ENCODE results near the gene RPEL1.
A peak's percentile ranks its signal among the peaks of the same experiment; 100 is the strongest.

Gene RPEL1

GRCh38 chr10:103232131-103232673, 13.5 kb upstream of the RPEL1 start:
- Histone ChIP-seq H3K4me3 (no peak overlapping the region), H3K27me3 (no peaks in the 10 kb centered on the region), H3K27ac (peak overlapping the region; percentile 8 to 69), H3K36me3 (no peaks in the 10 kb centered on the region), H3K9me3 (no peaks in the 10 kb centered on the region), H3K4me1 (peaks cover 0 to 46% (median 29%) of the 10 kb centered on the region in 4 donors)
- no peak for TF ChIP-seq CTCF (IDR thresholded peaks at IDR 0.05)
- intact Hi-C loops (cut with DNase I; ENCODE audit: low total_unique reads) = no loop called here
- DNase-seq = no peak

GRCh38 chr10:103232772-103233488, 12.8 kb upstream of the RPEL1 start:
- no peak overlapping the region for H3K27ac ChIP-seq
- H3K36me3 ChIP-seq = no peaks in the 10 kb centered on the region
- no peak overlapping the region for H3K4me3 ChIP-seq
- no peaks in the 10 kb centered on the region for H3K27me3 ChIP-seq
- DNase-seq = no peak
- intact Hi-C loops (cut with DNase I; ENCODE audit: low total_unique reads) = no loop called here
- no peak for TF ChIP-seq CTCF (IDR thresholded peaks at IDR 0.05)
- H3K9me3 ChIP-seq = no peaks in the 10 kb centered on the region
- H3K4me1 ChIP-seq = peaks cover 0 to 39% (median 27%) of the 10 kb centered on the region in 4 donors

- Histone ChIP-seq H3K4me1 (peaks cover 0 to 23% (median 14%) of the 10 kb centered on the region in 4 donors), H3K9me3 (no peaks in the 10 kb centered on the region), H3K36me3 (no peaks in the 10 kb centered on the region), H3K27me3 (no peaks in the 10 kb centered on the region), H3K27ac (no peak overlapping the region), H3K4me3 (no peak overlapping the region)
- DNase-seq = no peak
- intact Hi-C loops (cut with DNase I; ENCODE audit: low total_unique reads) = no loop called here
- TF ChIP-seq CTCF (IDR thresholded peaks at IDR 0.05) = no peak
Measured at GRCh38 chr10:103235775-103236174, 9.9 kb upstream of the RPEL1 start.

- intact Hi-C loops (cut with DNase I; ENCODE audit: low total_unique reads) = no loop called here
- no peaks in the 10 kb centered on the region for H3K9me3 ChIP-seq
- peaks cover 0 to 24% (median 11%) of the 10 kb centered on the region in 4 donors for H3K4me1 ChIP-seq
- H3K27me3 ChIP-seq = no peaks in the 10 kb centered on the region
- H3K36me3 ChIP-seq = no peaks in the 10 kb centered on the region
- TF ChIP-seq CTCF (IDR thresholded peaks at IDR 0.05) = peak; percentile 19 to 22
- DNase-seq = peak; percentile 32 to 70
- H3K4me3 ChIP-seq = no peak overlapping the region
- H3K27ac ChIP-seq = peak overlapping the region in 1 of 2 donors; percentile 47
Measured at GRCh38 chr10:103238506-103239252, 7.0 kb upstream of the RPEL1 start.

GRCh38 chr10:103241262-103242011, 4.2 kb upstream of the RPEL1 start:
- peak; percentile 22 to 70 for DNase-seq
- H3K27me3 ChIP-seq = no peaks in the 10 kb centered on the region
- H3K27ac ChIP-seq = peak overlapping the region; percentile 55 to 71
- no peak overlapping the region for H3K4me3 ChIP-seq
- H3K9me3 ChIP-seq = no peaks in the 10 kb centered on the region
- H3K36me3 ChIP-seq = no peaks in the 10 kb centered on the region
- H3K4me1 ChIP-seq = peaks cover 0 to 24% (median 11%) of the 10 kb centered on the region in 4 donors
- intact Hi-C loops (cut with DNase I; ENCODE audit: low total_unique reads) = loop anchor here (5.0 to 10.0 kb wide), 4 partner anchors 47 to 507 kb away; partner anchors contain the start of genes CYP17A1 and NT5C2
- no peak for TF ChIP-seq CTCF (IDR thresholded peaks at IDR 0.05)
